OCI-LY1 (cell line): ENCODE measurements around the gene RNMT.

Experiments used
- H2AFZ ChIP-seq: fragments of 200-600 bp; sonication (generic), shearing (Covaris generic); 2 replicates; pipeline ENCODE4 v1.6.0; 2014; ENCODE audit warnings: antibody characterized with exemption, mild to moderate bottlenecking, low read length
- H3F3A ChIP-seq: fragments of 200-600 bp; sonication (generic), shearing (Covaris generic); 2 replicates; pipeline ENCODE4 v1.6.0; 2014; ENCODE audit warnings: mild to moderate bottlenecking, antibody characterized with exemption, low read length, moderate library complexity; ENCODE audit not compliant: insufficient read depth
- H3K27ac ChIP-seq: fragments of 200-600 bp; sonication (generic); 2 replicates; pipeline ENCODE4 v1.5.1; 2014; ENCODE audit warnings: low read length, mixed run types, mild to moderate bottlenecking, low read depth; ENCODE audit not compliant: poor library complexity, severe bottlenecking
- H3K27me3 ChIP-seq: fragments of 200-600 bp; sonication (generic); 2 replicates; pipeline ENCODE4 v1.6.0; 2014; ENCODE audit warnings: antibody characterized with exemption, mild to moderate bottlenecking, low read length, moderate library complexity; ENCODE audit not compliant: insufficient read depth
- H3K36me3 ChIP-seq: fragments of 200-600 bp; sonication (generic); 2 replicates; pipeline ENCODE4 v1.6.1; 2014; ENCODE audit warnings: mild to moderate bottlenecking, antibody characterized with exemption, low read length, moderate library complexity, mixed read lengths; ENCODE audit not compliant: insufficient read depth
- H3K4me1 ChIP-seq: fragments of 200-600 bp; sonication (generic); 2 replicates; pipeline ENCODE4 v1.5.1; 2014; ENCODE audit warnings: mild to moderate bottlenecking, low read length, moderate library complexity; ENCODE audit not compliant: insufficient read depth, severe bottlenecking
- H3K4me2 ChIP-seq: fragments of 200-600 bp; sonication (generic), shearing (Covaris generic); 2 replicates; pipeline ENCODE4 v1.6.1; 2014; ENCODE audit warnings: low read length
- H3K4me3 ChIP-seq: fragments of 200-600 bp; sonication (generic); 2 replicates; pipeline ENCODE4 v1.5.1; 2014; ENCODE audit warnings: low read length, low read depth, mild to moderate bottlenecking, mixed read lengths; ENCODE audit not compliant: poor library complexity, severe bottlenecking
- H3K79me2 ChIP-seq: fragments of 200-600 bp; shearing (Covaris generic); 2 replicates; pipeline ENCODE4 v1.6.1; 2016; ENCODE audit warnings: mixed run types, low read length, mixed read lengths; ENCODE audit not compliant: insufficient read depth
- H3K9ac ChIP-seq: fragments of 200-600 bp; sonication (generic), shearing (Covaris generic); 2 replicates; pipeline ENCODE4 v1.6.1; 2014; ENCODE audit warnings: mild to moderate bottlenecking, low read length, mixed read lengths
- H3K9me2 ChIP-seq: fragments of 200-600 bp; sonication (generic), shearing (Covaris generic); 2 replicates; pipeline ENCODE4 v1.6.1; 2014; ENCODE audit warnings: low read depth, mild to moderate bottlenecking, low read length, mixed read lengths
- H3K9me3 ChIP-seq: fragments of 200-600 bp; shearing (Covaris generic); 2 replicates; pipeline ENCODE4 v1.6.1; 2014; ENCODE audit warnings: low read length, mixed read lengths
- H4K20me1 ChIP-seq: fragments of 200-600 bp; sonication (generic), shearing (Covaris generic); 2 replicates; pipeline ENCODE4 v1.6.0; 2016; ENCODE audit warnings: mild to moderate bottlenecking, low read length; ENCODE audit not compliant: insufficient read depth
- CTCF ChIP-seq: fragments of 200-600 bp; sonication (generic), shearing (Covaris generic); IDR thresholded peaks from 2 replicates; pipeline ENCODE4 v1.5.1; 2017; ENCODE audit warnings: mild to moderate bottlenecking, antibody characterized with exemption, low read length, moderate library complexity, mixed read lengths
- EZH2 ChIP-seq: fragments of 200-600 bp; sonication (generic), shearing (Covaris generic); IDR thresholded peaks from 2 replicates; pipeline ENCODE4 v1.8.0; 2017; ENCODE audit warnings: borderline replicate concordance, mixed run types, mild to moderate bottlenecking, antibody characterized with exemption, low read length, moderate library complexity, mixed read lengths

The RNMT gene

GRCh38 chr18:13720847-13721246 lies 5.6 kb upstream of the RNMT start:
- peaks cover 53% of the 10 kb centered on the region for H3K36me3 ChIP-seq
- no peaks in the 10 kb centered on the region for H3F3A ChIP-seq
- no peaks in the 10 kb centered on the region for H4K20me1 ChIP-seq
- H3K4me1 ChIP-seq: peaks cover 24% of the 10 kb centered on the region
- no peak overlapping the region for H3K27ac ChIP-seq
- TF ChIP-seq EZH2 (no peak), CTCF (no peak)
- no peaks in the 10 kb centered on the region for H3K27me3 ChIP-seq
- no peak overlapping the region for H3K4me3 ChIP-seq
- no peaks in the 10 kb centered on the region for H3K9me2 ChIP-seq
- H2AFZ ChIP-seq: no peak overlapping the region
- no peak overlapping the region for H3K9ac ChIP-seq
- H3K4me2 ChIP-seq: no peak overlapping the region
- peaks cover 14% of the 10 kb centered on the region for H3K9me3 ChIP-seq
- H3K79me2 ChIP-seq: peaks cover 99% of the 10 kb centered on the region

- H3F3A ChIP-seq: no peaks in the 10 kb centered on the region
- peak overlapping the region; percentile 73 for H3K4me3 ChIP-seq
- H3K9me3 ChIP-seq: no peaks in the 10 kb centered on the region
- TF ChIP-seq CTCF (no peak), EZH2 (no peak)
- peaks cover 93% of the 10 kb centered on the region for H3K79me2 ChIP-seq
- H4K20me1 ChIP-seq: no peaks in the 10 kb centered on the region
- peaks cover 21% of the 10 kb centered on the region for H3K36me3 ChIP-seq
- 0 out of 2 replicates have a peak overlapping the region, but pooled peaks have one; percentile 3 for H2AFZ ChIP-seq
- no peaks in the 10 kb centered on the region for H3K27me3 ChIP-seq
- H3K9me2 ChIP-seq: no peaks in the 10 kb centered on the region
- peak overlapping the region; percentile 82 for H3K9ac ChIP-seq
- peaks cover 42% of the 10 kb centered on the region for H3K4me1 ChIP-seq
- peak overlapping the region; percentile 34 for H3K27ac ChIP-seq
- H3K4me2 ChIP-seq: peak overlapping the region; percentile 95
Measured at GRCh38 chr18:13725566-13726231, 774 bp upstream of the RNMT start.

- Histone ChIP-seq H3K27me3 (no peaks in the 10 kb centered on the region), H3K27ac (peak overlapping the region; percentile 21), H3K9me2 (no peaks in the 10 kb centered on the region), H3K4me3 (peak overlapping the region; percentile 73), H3K4me2 (peak overlapping the region; percentile 95), H3K79me2 (peaks cover 90% of the 10 kb centered on the region), H3K36me3 (peaks cover 16% of the 10 kb centered on the region), H3K4me1 (peaks cover 42% of the 10 kb centered on the region), H4K20me1 (no peaks in the 10 kb centered on the region), H3K9ac (peak overlapping the region; percentile 82), H3F3A (no peaks in the 10 kb centered on the region), H2AFZ (no peak overlapping the region), H3K9me3 (no peaks in the 10 kb centered on the region)
- TF ChIP-seq CTCF: no peak
- TF ChIP-seq EZH2: no peak
Measured at GRCh38 chr18:13726972-13727331, 479 bp downstream of the RNMT start.
